ENCODE measurements around the gene CSNK1G2.

The CSNK1G2 gene

DNA sequence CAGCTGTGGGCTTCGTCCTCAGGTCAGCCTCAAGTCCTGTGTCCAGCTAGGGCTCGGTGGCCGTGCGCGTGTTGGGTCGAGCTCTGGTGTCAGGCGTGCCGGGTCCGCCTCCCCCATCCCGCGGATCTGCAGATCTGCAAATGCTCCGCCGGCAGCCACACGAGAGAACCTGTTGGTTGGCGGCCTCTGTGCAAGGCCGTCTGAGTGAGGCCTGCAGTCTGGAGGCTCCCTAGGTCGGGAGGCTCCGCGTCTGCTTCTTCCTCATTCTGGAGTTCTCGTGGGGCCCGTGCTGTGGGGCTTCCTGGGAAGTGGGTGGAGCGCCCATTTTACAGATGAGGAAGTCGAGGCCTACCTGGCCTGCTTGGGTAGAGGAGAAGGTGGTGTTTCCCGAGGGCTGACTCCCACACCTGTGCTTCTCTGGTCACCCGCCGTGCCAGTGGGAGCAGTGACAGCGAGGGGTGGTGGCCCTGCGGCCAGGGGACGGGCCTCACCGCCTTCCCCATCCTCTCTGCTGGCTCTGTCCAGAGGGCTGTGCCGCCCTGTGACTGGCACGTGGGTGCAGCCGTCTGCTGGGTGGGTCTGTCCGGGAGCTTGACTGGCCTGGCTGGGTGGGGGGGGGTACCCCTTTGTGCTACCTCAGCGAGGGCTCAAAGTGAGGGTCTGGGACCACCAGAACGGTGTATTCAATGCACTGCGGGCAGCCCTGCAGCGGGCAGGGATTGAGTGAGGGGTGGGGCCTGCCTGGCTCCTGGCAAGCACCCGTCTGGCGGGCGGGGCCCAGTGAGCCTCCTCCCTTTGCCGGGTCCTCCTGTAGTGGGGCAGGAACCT lies 3.3 kb downstream of the CSNK1G2 start:
- DNase-seq (ENCODE audit: low read depth), result no peak

DNA sequence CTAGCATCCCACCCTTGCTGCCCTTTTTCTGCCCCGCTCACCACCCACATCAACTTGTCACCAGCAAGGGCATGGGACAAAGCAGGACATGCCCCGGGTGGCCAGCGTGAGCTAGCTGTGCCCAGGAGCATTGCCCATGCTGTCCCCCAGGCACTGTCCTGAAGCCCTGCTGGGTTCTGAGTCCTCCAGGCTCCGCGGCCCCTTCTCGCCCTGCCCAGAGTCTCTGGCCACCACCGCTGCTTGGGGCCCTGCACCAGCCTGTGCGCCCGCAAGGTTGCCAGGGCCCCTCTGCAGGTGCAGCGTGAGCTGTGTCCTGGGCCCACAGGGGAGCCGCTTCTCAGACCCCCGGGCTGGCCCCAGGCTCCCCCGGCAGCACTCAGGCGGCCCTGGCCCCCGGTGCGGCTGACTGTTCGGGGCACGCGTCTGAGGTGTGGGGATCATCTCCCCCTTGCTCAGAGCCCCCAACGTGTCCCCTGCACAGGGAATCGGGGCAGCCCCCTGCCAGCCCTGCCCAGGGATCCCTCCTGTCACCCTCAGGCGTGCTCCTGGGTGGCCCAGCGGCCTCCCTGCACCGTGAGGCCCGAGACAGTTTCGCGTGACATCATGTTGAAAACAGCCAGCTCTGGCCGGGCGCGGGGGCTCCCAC lies 4.1 kb downstream of the CSNK1G2 start:
- no peak for DNase-seq (ENCODE audit: low read depth)

DNA sequence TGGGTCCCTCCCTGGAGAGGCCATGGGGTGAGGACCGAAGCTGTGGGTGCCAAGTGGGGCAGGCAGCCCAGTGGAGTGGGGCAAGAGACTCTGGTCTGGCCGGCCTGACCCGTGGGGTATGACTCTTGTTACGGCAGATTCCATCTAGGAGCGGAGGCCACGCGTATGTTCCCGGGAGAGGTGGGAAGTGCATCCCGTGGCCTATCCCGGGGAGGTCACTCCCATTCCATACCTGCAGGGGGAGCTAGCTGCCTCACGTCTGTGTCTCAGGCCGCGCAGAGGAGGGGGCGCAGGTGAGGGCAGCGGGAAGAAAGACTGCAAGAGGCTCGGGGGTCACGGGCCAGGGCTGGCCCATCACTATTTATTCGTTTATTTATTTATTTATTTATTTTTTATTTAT lies 4.9 kb downstream of the CSNK1G2 start:
- peak; percentile 18 for DNase-seq (ENCODE audit: low read depth)

DNA sequence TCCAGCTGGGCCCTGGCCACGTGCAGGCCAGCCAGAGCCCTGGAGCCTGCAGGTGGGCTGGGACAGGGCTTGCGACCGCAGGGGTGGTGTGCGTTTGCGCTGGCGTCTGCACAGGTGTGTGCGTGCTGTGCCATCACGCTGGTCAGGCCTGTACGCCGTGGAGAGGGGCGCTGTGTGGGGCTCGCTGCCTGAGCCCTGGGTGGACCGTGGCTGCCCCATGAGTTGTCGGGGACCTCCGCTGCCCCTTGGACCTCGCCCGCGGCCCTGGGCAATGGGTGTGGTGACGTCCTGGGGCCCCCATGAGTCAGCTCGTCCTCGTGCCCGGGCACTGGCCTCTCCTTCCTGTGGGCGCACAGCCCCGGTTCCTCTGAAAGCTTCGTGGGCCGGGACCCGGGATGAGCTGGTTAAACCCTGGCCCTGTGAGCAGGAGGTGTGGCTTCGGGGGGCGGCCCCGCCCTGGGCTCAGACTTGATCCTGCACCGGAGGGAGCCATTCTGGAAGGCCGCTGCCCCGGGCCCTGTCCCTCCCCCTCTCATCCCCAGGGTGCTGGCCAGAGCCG lies 6.8 kb downstream of the CSNK1G2 start:
- DNase-seq (ENCODE audit: low read depth), result no peak

DNA sequence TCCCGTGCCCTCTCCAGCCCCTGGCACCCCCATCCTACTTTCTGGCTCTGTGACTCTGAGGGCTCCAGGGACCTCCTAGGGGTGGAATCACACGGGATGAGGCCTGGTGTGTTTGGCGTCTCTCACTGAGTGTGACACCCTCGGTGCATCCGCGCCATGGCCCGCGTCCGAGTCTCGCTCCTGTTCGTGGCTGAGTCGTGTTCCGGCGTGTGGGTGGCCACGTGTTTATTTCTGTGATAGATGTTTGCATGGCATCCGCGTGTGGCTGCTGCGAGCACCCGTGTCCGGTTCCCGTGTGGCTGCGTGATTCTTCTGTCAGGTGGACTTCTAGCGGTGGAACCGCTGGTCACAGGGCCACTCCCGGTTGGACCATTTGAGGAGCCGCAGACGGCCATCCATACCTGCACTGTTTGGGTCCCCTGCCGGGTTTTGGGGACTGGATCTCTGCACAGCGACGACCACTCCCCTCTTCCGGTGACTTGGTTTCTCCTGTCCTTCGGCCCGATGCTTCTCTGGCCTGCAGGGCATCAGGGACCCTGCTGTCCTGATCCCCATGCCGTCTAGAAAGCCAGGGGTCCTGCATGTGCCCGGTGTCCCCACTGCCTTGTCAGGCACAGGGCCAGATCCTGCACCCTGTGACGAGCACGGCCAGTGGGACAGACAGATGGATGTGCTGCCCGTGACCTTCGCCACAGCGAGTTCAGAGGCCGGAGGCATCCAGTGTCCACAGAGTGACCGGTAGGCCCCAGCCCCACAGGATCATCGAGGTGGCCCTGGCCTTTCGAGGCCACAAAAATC lies 8.5 kb downstream of the CSNK1G2 start:
- DNase-seq (ENCODE audit: low read depth), result no peak

DNA sequence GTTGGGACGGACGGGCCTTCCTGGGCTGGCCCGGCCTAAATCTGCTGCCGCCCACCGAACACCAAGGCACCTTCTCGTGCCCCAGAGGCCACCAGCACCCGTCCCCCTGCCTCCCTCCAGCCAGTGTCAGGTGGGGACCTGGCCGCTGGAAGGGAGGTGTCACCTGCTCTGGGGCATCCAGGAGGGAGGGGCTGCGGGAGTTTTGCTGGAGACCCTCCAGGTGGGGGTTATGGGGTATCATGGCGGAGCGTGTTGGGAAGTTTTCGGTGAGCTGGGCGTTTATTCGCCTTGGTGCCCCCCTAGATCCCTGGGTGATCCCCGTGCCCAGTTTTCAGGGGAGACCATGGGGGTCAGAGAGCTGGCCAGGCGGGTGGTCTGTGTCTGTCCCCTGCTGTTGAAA lies 9.7 kb downstream of the CSNK1G2 start:
- DNase-seq (ENCODE audit: low read depth), result no peak

DNA sequence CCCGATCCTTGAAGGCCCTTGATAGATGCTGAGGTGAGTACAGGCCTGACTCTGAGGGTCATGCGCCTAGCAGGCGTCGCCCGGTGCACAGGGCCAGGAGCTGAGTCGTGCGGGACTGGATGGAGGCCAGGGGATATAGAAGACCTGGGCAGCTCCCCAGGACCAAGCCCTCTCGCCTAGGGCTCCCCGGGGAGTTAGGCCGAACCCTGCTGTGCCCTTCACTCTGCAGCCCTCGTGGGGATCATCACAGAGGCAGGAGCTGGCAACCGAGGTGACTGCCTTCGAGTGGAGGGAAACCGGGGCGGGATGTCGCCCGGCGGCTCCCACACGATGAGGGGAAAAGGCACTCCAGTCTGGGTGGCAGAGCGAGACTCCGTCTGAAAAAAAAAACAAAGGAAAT lies 11.7 kb downstream of the CSNK1G2 start:
- no peak for DNase-seq (ENCODE audit: low read depth)

DNA sequence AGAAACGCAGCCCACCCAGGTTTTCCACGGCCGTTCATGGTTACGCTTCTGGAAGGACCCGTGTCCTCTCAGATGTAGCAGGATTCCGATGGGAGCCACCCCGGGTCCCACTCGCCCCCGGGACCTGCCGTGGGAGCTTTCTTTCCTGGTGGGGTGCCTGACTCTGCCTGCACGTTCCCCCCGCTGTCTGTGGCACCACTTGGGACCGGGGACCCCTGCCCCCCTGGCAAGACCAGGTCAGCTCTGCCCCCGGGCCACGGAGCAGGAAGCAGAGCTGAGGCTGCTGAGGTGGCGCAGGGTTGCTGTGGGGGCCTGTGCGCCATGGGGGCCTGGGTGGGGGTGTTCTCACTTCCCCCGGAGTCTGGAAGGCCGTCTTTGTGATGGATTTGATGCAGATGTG lies 12.1 kb downstream of the CSNK1G2 start:
- DNase-seq (ENCODE audit: low read depth), result no peak

DNA sequence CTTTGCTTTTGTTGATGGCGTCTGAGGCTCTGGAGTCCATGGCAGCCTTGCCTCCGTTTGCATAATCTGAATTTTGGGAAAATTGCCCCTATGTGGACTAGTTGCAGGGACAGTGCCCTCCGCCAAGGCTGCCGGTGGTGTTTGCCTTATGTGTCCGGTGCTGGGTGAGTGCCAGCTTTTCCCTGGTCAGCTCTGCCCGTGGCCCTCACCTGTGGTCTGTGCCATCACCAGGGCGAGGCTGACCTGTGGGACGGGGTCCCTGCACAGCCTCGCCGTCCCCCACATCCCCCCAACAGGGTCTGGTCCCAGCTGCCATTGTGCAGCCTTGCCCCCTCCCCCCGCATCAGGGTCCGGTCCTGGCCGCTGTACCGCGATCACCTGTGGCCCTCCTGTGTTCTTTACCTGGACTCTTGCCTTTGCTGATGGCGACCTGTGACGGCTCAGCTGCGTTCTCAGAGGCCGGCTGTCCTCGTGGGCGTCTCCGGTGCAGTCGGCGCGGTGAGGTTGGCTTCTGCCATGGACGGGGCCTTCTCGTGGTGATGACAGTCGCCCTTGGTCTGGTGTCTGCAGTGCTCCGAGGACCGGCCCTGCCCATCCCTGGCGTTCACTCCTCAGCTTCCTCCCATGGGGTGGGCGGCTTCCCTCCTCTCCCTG lies 12.6 kb downstream of the CSNK1G2 start:
- DNase-seq (ENCODE audit: low read depth), result no peak

DNA sequence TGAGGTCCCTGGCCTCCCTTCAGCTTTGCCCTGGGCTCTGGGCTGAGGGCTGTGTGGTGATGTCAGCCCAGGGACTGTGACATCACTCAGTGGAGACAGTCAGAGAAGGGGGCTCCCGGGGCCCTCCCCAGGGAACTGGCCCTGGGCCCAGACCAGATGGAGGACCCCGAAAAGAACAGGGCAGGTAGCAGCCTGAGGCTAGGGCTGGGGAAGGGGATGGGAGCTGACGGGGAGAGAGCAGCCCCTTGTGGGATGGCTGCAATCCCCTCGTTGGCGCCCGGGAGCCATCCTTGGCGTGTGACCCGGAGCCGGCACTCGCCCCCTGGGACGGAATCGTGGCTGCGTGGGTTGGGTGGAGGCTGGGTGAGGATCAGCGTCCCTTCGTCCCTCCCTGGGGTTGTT lies 13.6 kb downstream of the CSNK1G2 start:
- no peak for DNase-seq (ENCODE audit: low read depth)

DNA sequence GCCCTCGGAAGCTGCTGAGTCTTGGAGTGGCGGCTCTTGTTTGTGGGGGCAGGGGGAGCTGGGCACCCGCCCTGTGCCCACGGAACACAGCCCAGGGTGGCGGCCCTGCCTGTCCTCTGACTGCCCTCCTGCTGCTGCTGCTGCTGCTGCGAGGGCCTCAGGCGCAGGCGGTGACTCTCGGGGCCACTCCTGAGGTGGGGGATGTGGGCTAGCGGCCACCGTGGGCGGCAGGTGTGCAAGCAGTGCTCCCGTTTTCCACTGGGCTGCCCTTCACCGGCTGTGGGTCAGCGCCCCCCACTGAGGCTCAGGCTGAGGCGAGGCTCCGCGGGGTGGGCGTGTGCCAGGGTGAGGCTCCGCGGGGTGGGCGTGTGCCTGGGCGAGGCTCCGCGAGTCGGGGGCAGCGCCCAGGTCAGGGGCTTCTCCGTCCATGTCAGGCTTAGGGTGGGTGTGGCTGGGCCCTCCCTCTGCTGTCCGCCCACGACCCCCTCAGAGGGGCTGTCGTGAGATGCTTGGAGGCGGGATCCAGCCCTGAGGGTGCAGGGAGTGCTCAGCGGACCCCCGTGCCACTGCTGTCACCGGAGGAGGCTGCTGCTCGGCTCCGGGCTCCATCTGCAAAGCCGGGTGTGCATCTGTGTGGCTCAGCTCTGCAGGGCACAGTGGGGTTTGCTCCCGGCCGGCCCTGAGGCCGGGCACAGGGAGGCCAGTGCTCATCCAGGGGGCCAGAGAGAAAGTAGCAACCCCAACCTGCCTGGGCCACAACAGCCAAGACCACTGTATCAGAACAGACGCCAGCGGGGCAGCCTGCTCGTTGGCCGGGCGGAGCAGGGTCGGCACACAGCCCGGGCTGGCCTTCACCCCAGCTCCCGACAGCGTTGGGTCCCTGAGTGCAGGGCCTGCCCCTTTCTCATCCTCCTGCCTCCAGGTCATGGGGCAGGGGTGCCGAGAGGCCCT lies 14.5 kb downstream of the CSNK1G2 start:
- DNase-seq (ENCODE audit: low read depth), result no peak

DNA sequence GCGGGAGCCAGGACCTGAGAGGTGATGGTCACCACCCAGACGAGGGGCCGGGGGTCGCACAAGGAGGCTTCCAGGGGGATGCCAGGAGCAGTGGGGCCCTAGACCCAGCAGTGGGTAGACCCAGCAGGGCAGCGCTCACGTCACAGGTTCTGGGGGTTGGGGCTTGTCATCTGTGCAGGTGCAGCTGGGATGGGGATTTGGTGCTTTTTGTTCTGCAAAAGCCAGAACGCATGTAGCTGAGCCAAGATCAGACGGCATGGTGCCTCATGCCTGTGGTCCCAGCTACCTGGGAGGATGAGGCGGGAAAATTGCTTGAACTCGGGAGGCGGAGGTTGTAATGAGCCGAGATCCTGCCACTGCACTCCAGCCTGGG lies 15.1 kb downstream of the CSNK1G2 start:
- no peak for DNase-seq (ENCODE audit: low read depth)

DNA sequence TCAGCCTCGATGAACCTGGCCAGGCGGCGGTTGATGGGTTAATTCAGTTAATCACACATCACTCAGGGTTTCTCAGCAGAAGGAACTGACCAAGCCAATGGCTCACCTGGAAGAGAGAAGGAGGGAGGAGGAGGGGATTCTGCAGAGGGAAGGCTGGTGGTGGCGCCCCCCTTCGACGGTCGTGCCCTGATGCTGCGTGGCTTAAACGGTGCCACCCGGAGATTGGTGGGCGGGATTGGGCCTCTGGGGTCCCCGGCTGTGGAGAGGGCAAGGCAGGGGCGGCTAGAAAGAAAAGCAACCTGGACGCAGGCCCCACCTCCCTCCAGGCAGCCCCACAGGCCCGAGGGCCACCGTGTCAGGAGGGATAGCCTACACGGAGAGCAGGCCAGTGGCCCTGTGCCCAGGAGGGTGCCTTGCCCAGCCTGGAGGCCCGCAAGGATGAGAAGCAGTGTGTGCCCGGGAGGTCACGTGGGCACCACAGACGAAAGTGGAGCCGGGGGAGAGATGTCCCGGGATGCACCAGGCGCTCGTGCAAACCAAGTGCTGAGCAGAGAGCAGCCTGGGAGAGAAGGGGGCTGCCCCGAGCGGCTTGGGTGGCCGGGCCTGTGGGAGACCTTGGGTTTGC lies 16.0 kb downstream of the CSNK1G2 start:
- no peak for DNase-seq (ENCODE audit: low read depth)

DNA sequence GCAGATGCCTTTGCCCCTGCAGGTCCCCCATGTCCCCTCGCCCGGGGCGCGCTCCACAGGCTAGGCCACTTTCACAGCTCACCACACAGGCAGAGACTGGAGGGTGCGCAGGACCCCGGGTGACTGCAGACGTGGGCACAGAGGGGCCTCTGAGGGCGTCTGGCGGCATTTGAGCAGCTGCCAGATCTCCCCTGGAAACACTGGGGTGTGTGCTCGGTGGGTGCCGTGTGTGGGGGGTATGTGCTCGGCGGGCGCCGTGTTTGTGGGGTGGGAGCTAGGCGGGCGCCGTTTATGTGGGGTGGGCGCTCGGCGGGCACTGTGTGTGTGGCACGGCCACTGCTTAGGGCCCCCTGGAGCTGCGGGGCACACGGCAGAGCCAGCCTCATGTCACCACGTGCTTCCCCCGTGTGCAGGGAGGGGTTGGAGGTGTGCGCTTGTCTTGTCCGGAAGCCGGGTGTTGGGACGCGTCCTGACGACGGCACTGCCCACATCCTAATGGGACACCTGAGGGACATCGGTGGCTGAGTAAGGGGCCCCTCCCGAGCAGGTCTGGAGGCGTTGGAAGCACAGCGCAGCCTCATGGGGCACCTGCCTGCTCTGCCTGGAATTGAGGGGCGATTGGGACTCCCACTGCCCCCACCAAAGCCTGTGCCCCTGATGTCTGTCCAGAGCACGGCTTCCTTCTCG lies 16.7 kb downstream of the CSNK1G2 start:
- DNase-seq (ENCODE audit: low read depth), result no peak

DNA sequence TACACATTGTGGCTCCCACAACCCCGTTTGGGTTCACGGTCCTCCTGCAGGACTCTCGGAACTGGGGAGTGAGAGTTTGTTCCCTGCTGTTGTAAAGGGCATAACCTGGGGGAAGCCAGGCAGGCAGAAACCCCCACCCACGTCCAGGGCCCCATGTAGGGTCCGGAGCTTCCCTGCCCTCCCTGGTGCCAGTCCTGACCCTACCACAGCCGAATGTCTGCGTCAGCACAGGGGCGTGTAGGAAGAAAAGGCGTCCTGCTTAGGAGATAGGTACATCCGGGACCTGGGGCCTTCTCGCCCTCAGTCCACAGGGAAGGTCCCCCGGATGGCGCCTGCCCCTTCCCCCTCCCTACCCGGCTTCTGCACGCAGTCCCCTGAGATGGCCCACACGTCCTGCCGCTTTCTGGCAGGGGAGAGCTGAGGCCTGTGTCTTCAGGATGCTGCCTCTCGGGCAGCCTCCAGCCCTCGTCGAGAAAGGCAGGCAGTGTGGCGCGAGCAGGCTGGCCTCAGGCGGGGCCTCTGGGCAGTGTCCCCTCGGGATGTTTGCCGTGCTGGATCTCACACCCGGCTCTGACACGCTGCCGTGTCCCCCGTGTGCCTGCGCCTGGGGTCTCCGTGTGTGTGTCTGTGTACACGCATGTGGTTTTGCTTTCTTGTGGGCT lies 19.1 kb downstream of the CSNK1G2 start:
- DNase-seq (ENCODE audit: low read depth), result no peak

DNA sequence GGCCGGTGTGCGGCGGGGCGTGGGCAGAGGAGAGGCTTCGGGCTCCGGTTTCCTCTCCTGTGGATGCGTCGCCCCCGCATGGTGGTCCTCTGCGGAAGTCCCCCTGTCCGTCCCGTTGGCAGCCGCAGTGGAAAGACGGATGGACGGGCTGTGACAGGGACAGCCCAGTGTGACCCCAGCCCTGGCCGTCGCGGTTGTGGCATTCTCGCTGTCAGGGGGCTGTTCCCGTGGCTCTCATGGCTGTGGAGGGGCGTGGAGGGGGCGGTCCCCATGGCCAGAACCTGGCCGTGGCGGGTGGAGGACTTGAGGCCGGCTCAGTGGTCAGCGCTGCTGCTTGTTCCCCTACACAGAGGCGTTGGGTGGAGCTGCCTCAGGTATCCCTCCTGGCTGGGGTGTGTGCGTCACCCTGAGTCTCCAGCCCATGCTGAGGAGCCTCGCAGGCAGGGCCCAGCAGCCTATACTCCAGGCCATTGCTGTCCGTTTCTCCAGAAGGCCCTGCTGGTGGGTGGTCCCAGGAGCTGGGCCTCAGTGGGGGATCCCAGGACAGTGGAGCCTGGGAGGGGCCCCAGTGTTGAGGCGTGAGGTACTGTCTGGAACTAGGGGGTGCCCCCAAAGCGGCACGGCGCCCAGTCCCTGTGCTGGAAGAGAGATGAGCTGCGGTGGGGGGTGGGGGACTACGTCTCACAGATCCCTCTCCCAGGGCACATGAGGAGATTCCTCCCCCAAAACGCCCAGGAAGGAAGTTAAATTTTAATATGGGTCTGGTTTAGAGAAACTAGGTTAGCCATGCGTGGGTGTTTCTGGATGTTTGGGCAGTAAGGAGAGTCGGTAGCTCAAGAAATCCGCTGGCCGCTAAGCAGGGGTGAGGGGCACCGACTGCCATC lies 20.3 kb downstream of the CSNK1G2 start:
- DNase-seq (ENCODE audit: low read depth), result no peak

DNA sequence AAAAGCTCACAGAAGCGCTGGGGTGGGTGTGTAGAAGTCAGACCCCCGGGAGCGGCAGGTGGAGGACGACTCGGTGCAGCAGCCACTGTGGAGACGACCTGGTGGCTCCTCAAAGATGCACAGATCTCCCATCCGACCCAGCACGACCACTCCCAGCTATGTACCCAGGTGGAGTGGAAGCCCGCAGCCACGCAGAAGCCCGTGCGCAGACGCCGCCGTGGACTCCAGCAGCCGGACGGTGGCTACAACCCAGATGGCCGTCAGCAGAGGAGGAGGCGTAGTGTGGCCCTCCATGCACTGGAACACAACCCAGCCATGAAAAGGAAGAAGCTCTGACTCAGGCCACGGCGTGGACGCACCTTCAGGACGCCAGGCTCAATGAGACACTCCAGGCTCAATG lies 21.7 kb downstream of the CSNK1G2 start:
- DNase-seq (ENCODE audit: low read depth), result no peak

DNA sequence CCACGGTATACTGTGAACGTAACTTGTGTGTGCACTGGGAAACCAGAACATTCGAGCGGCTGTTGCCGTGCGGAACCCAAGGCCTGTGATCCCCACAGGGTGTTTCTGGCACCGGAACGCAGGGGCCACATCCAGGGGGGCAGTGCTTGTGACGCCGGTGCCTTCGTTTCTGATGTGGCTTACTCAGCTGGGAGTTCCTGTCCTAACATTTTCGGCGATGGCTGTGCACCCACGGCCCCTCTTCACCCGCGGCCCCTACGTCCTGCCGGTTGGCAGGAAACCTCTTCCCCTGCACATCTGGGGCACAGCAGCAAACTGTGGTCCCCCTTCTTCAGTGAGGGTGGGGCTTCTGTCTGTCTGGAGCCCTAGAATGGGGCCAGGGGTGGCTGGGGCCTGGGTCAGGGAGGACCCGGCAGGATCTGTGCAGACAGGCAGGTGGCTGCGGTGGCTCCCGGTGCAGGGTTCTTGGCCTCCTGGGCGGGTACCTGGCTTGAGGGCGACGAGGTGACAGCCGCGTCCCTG lies 26.2 kb downstream of the CSNK1G2 start:
- DNase-seq (ENCODE audit: low read depth), result no peak
